ENCODE measurements around the gene COBLL1. TPM values are rescaled to one million over a fixed set of nuclear protein-coding genes. Genes with fewer than 3 reads are reported as not detected.

COBLL1 gene
- total RNA-seq, 1 donor from 2014 or later, result 14.2 TPM

- no peak for DNase-seq (ENCODE audit: extremely low read depth, low read depth, low spot score)
Observed at GRCh38 chr2:164821338-164821737, 20.3 kb downstream of the COBLL1 start.

- DNase-seq (ENCODE audit: extremely low read depth, low read depth, low spot score), result no peak
Observed at GRCh38 chr2:164818149-164819136, 23.2 kb downstream of the COBLL1 start.

GRCh38 chr2:164816900-164817299, 24.7 kb downstream of the COBLL1 start:
- DNase-seq (ENCODE audit: extremely low read depth, low read depth, low spot score), result no peak

GRCh38 chr2:164816046-164816445, 25.6 kb downstream of the COBLL1 start:
- no peak for DNase-seq (ENCODE audit: extremely low read depth, low read depth, low spot score)

- no peak for DNase-seq (ENCODE audit: extremely low read depth, low read depth, low spot score)
Observed at GRCh38 chr2:164815071-164815793, 26.4 kb downstream of the COBLL1 start.

GRCh38 chr2:164813535-164813934, 28.1 kb downstream of the COBLL1 start:
- no peak for DNase-seq (ENCODE audit: extremely low read depth, low read depth, low spot score)

GRCh38 chr2:164812378-164812777, 29.2 kb downstream of the COBLL1 start:
- DNase-seq (ENCODE audit: extremely low read depth, low read depth, low spot score), result no peak

GRCh38 chr2:164811819-164812218, 29.8 kb downstream of the COBLL1 start:
- DNase-seq (ENCODE audit: extremely low read depth, low read depth, low spot score), result no peak

GRCh38 chr2:164810843-164811242, 30.8 kb downstream of the COBLL1 start:
- DNase-seq (ENCODE audit: extremely low read depth, low read depth, low spot score), result no peak

GRCh38 chr2:164808776-164809175, 32.8 kb downstream of the COBLL1 start:
- DNase-seq (ENCODE audit: extremely low read depth, low read depth, low spot score), result no peak

GRCh38 chr2:164803776-164804466, 37.7 kb downstream of the COBLL1 start:
- no peak for DNase-seq (ENCODE audit: extremely low read depth, low read depth, low spot score)

GRCh38 chr2:164802095-164802707, 39.4 kb downstream of the COBLL1 start:
- DNase-seq (ENCODE audit: extremely low read depth, low read depth, low spot score), result no peak

GRCh38 chr2:164800572-164800971, 41.1 kb downstream of the COBLL1 start:
- DNase-seq (ENCODE audit: extremely low read depth, low read depth, low spot score), result no peak

- no peak for DNase-seq (ENCODE audit: extremely low read depth, low read depth, low spot score)
Observed at GRCh38 chr2:164797627-164798026, 44.0 kb downstream of the COBLL1 start.

- DNase-seq (ENCODE audit: extremely low read depth, low read depth, low spot score), result no peak
Observed at GRCh38 chr2:164796999-164797398, 44.6 kb downstream of the COBLL1 start.

- no peak for DNase-seq (ENCODE audit: extremely low read depth, low read depth, low spot score)
Observed at GRCh38 chr2:164794432-164795231, 47.0 kb downstream of the COBLL1 start.

GRCh38 chr2:164794016-164794415, 47.6 kb downstream of the COBLL1 start:
- DNase-seq (ENCODE audit: extremely low read depth, low read depth, low spot score), result no peak

GRCh38 chr2:164793529-164793928, 48.1 kb downstream of the COBLL1 start:
- no peak for DNase-seq (ENCODE audit: extremely low read depth, low read depth, low spot score)

- no peak for DNase-seq (ENCODE audit: extremely low read depth, low read depth, low spot score)
Observed at GRCh38 chr2:164792316-164793170, 49.1 kb downstream of the COBLL1 start.

Measured in glomerular endothelial cell (primary cell).